Stimulated activated CD4-positive, alpha-beta T cell treated with anti-CD3 and anti-CD28 coated beads, Interleukin-4, amount 100 ng/mL, for 24 hours (primary cell): ENCODE data around the gene USP34.
A peak's percentile ranks its signal among the peaks of the same experiment; 100 is the strongest.
"Not testable (repeated sequence)": the region's sequence is repeated elsewhere in the genome, so short reads cannot be mapped to it uniquely, and the experiment has no call there.

ENCODE experiments used
- DNase-seq: peaks from one replicate; pipeline ENCODE4 v3.0.0-alpha.2; 2020

USP34 gene

DNA sequence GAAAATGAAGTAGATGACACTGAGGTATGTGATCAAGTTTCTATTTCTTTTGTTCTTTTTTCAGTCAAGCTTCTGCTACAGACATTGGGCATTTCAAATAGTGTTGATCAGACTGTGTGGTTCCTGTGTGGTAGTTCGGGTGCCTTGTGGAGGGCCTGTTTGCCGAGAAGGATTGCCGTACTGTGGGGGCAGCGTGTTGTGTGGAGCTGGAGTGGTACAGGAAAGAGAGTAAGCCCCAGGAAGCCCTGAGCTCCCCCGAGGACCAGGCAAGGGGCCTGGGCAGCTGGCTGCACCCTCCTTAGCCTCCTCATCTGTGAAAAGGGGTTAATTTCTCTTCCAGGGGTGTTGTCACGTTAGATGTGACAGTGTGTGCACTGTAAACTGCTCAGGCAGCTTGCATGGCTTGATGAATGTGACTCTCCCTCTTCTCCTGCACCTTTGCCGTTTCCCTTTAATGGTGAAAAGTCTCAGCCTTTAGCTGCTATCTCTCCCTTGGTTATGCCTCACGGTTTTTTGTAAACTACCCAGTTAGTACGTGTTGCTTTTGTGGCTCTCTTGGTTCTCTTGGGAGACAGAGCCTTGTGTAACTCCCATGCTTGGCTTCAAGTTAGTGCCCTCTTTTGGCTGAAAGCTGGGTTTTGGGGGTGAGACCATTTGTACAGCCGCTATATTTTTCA is 289.4 kb downstream of the USP34 start:
- no peak for DNase-seq

DNA sequence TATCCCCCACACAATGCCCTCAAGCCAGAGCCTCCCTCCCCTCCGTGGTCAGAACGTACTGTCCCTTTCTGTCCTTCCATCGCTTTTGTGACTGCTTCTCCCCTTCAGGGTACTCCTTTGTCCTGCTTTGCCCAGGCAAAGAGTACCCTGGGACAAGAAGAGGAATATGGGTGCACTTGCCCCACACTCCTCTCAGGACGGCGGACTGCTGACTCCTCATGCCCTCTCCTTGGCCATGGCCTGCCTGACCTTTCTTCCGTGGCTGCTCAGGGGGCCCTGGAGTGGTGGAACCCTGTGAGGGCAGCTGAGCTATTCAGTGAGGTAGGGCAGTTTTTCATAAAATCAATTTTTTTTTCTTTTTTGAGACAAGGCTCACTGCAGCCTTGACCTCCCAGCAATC is 290.2 kb downstream of the USP34 start:
- DNase-seq = no peak

- no peak for DNase-seq
These were observed 290.9 kb downstream of the USP34 start for GRCh38 chr2:61179701-61180639.

DNA sequence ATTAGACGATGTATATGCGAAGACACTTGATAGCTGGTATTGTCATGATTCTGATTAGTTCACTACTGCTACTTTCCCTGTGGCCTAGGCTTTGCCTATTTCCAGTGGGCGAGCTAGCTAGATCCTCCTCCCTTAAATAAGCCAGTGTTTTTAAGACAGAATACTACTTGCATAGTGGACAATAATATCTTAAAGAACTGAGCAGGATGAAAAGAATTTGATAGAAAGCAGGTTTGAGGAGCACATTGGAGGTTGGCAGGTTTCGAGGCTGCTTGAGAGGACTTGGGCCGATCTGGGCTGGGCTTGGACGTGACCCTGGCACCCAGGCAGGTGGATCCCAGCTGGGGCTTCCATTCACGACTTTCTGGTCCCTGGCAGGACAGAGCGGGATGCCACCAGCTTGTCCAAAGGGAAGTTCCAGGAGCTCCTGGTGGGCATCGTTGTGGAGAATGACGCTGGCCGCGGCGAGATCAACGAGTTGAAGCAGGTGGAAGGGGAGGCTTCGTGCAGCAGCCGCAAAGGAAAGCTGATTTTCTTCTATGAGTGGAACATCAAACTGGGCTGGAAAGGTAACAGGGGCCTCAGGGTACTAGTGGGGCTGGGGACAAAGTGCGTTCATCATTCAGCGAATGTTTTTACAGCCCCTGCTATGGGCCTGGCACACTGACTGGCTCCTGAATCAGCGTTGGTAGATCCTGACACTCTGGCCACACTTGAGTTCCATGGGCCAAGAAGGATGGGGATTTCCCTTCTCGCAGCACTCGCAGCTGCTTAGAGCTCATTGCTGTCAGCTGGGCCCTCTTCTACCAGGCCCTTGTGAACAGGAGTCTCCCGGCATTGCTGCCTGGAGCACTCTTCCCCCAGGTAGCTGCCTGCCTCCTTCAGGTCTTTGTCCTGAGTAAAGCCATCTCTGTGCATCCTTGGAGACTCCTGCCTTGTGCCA is 292.0 kb downstream of the USP34 start:
- no peak for DNase-seq

DNA sequence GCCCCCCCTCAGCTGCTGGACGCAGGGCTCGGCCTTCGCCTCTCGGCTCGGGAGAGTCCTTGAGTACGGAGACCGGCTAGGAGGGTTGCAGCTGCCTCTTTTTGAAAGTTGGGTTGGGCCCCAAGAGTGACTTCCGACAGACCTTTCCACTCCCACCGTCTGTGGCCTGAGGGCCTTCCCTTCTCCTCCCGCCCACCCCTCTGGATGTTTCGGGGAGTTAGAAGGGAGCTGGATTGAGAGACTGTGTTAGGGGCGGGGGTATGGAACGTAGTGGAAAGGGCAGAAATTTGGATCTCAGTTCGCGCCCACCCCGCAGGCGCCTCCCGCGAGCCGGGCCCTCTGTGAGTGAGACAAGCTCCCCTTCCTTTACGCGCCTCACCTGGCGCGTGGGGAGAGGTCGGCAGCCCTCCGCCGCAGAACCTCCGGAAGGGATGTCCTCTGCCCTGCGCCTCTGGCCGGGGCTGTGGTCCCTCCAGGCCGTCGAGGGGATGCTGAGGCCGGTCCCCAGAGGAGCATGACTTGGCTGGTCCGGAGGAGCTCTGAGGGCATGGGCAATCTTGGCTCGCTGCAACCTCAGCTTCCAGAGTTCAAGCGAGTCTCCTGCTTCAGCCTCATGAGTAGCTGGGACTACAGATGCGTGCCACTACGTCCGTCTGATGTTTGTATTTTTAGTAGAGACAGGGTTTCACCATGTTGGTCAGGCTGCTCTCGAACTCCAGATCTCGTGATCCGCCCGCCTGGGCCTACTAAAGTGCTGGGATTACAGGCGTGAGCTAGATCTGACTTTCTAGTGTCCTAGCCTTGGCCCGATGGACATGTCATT is 292.9 kb downstream of the USP34 start:
- peak; percentile 40 for DNase-seq

DNA sequence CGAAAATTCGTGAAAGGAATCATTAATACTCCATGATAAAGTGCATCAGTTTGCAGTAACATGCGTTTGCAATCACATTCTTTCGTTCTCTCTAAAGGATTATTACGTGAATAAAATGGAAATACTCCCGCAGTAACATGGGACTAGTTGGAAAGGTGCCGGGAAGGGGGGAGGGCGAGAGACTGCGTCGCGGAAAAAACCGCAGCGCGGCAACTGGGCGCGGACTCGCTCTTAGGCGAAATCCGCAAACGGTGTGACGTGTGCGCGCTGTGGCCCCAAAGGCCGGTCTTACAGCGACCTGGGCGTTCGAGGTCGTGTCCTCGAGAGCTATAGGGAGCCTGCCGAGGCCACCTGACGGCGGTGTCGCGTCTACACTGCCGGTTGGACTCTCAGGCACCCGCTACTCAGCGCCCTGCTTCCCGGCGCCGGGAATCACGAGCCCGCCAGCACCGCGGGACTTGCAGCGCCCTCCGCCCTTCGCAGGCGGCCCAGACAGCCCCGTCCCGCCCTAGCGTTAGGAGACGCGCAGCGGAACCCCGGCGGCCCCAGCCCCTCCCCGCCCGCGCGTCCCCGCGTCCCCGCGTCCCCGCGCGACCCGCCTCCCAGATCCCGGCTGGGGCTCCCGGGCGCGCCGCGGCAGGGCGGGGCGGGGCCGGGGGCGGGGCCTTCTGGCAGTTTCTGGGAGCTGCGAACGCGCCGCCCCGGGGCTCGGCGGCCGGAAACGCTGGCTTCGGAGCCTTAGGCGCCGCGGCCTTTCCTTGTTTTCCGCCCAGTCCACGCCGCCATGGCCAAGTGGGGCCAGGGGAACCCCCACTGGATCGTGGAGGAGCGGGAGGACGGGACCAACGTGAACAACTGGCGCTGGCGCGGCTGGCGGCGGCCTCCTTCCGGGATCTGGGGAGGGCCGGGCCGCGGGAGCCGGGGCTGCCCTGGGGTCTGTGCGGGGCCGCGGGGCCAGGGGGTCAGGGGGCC is 293.8 kb downstream of the USP34 start:
- DNase-seq = peak; percentile 92

DNA sequence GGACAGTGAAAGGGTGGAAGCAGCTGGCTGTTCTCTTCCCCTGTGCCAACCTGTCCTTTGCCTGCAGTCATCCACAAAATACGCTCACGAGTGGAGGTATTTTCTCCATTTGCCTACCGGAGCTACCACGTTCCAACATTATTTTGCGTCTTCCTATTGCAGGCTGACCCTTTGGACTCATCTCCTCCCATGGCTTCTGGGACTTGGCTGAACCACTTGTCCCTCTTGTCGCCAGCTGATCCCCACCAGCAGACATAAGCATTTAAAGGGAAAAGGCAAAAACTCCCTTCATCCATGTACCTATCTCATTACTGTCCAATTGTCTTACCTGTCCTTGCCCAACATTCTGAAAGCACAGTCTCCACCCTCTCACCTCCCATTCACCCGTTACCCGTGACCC is 295.9 kb downstream of the USP34 start:
- DNase-seq = no peak

GRCh38 chr2:61173116-61173515 is 297.8 kb downstream of the USP34 start:
- no peak for DNase-seq

DNA sequence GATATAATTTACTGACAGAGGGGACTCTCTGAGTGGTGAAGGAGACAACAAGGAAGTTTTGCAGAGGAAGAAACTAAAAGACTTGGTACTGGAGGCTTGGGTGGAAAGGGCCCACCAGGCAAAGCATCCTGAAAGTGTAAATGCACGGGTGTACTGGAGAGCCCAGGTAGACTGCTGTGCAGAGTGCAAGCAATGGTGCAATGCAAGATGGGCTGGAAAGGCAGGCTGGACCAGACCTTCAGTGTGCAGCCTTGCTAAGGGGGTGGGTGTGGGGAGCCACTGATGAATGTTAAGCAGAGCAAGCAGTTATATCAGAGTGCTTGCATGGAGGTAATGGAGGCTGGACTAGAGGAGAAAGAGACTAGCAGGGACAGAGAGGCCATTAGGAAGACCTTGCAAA is 298.2 kb downstream of the USP34 start:
- DNase-seq = no peak

GRCh38 chr2:61167579-61167978 is 303.3 kb downstream of the USP34 start:
- DNase-seq = no peak

- no peak for DNase-seq
These were observed 304.9 kb downstream of the USP34 start for GRCh38 chr2:61165946-61166345.

GRCh38 chr2:61165082-61165481 is 305.8 kb downstream of the USP34 start:
- not testable (repeated sequence) for DNase-seq

GRCh38 chr2:61162721-61163120 is 308.2 kb downstream of the USP34 start:
- DNase-seq = no peak

DNA sequence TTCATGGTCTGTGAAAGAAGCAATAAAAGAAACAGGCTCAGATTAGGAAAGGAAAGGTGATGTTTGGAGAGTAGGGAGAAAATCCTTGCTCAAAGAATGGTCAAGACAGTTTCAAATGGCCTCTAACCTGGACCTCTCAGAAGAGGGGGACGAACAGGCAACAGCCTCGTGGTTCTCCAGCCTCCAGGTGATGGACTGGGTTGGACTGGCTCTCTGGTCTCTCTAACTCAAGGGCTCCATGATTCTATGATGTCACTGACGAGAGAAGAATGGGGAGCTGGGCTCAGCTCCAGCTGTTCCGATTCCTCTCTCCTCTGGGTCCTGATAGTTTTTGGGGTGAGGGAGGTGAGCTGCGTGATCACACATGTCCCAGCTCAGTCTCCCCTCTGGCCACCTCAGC is 309.0 kb downstream of the USP34 start, which contains the start of gene C2orf74:
Gene C2orf74, plus strand, starts transcription at position 301 of the 400 bp plus-strand sequence. CDS start 327 bp downstream, outside the sequence.
- no peak for DNase-seq

DNA sequence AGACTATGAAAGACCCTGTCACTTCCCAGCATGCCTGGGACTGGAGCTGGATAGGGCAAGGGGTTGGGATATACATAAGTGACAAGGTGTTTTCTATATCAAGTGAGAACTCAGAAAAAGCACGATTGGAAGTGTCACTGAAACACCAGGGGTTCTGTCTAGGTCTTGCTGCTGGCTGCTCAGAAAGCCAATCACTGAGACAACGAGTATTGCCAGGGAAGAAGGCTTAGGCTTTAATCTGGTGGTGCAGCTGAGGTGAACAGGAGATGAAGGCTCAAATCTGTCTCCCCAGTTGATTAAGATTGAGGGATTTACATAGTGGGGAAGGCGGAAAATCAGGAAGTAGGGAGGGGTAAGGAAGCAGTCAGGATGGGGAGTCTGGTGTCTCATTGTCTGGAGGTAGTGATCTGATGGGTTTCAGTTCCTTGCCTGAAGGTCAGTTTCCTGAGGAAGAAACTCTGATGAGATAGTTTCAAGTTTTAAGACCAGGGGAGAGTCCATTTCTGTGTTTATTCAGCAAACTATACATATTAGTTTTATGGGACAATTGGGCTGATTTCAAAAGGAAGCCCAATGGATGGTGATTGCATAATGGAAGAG is 312.4 kb downstream of the USP34 start:
- DNase-seq = no peak

GRCh38 chr2:61157371-61158003 is 313.4 kb downstream of the USP34 start:
- no peak for DNase-seq

- no peak for DNase-seq
These were observed 319.5 kb downstream of the USP34 start for GRCh38 chr2:61151436-61151835.

- no peak for DNase-seq
These were observed 321.8 kb downstream of the USP34 start for GRCh38 chr2:61149074-61149473.

DNA sequence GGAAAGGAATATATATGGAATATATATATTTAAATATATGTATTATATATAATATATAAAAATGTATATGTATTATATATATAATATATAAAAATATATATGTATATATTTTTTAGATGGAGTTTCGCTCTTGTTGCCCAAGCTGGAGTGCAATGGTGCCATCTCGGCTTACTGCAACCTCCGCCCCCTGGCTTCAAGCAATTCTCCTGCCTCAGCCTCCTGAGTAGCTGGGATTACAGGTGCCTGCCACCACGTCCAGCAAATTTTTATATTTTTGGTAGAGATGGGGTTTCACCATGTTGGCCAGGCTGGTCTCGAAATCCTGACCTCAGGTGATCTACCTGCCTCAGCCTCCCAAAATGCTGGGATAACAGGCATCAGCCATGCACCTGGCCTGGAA is 322.8 kb downstream of the USP34 start:
- not testable (repeated sequence) for DNase-seq

DNA sequence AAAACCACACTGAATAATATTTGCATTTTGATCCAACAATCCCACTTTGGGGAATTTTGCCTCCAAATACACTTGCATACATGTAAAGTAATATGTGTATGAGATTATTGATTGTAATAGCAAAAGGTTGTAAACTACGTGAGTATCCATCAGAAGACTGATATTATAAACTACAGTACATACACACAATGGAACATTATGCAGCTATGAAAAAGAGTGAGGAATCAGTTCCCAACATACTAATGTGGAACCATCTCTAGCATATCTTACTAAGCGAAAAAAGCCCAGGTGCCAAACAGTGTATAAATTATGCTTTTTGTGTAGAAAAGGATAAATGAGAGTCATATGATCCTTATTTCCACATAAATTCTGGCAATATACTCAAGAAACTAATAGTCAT is 324.9 kb downstream of the USP34 start:
- DNase-seq = no peak
